Loucy (cell line): ENCODE measurements around the gene IAH1.

Source experiments
- H2AFZ ChIP-seq: fragments of 200-600 bp; sonication (generic); 2 replicates; pipeline ENCODE4 v1.6.0; 2016; ENCODE audit warnings: antibody characterized with exemption, mild to moderate bottlenecking, low read length, moderate library complexity
- H3F3A ChIP-seq: fragments of 200-600 bp; 2 replicates; pipeline ENCODE4 v1.6.0; 2016; ENCODE audit warnings: antibody characterized with exemption, low read depth, mild to moderate bottlenecking
- H3K27me3 ChIP-seq: fragments of 200-600 bp; sonication (generic); 2 replicates; pipeline ENCODE4 v1.6.1; 2014; ENCODE audit warnings: low read length, mild to moderate bottlenecking; ENCODE audit not compliant: insufficient read depth, poor library complexity, severe bottlenecking
- H3K36me3 ChIP-seq: fragments of 200-600 bp; sonication (generic); 2 replicates; pipeline ENCODE4 v1.6.1; 2016; ENCODE audit warnings: low read length; ENCODE audit not compliant: insufficient read depth
- H3K4me1 ChIP-seq: fragments of 200-600 bp; sonication (generic); 2 replicates; pipeline ENCODE4 v1.5.1; 2014; ENCODE audit warnings: low read length, mild to moderate bottlenecking; ENCODE audit not compliant: insufficient read depth, poor library complexity, severe bottlenecking
- H3K4me2 ChIP-seq: fragments of 200-600 bp; sonication (generic); 2 replicates; pipeline ENCODE4 v1.6.0; 2014; ENCODE audit warnings: antibody characterized with exemption, low read length, low read depth, mild to moderate bottlenecking; ENCODE audit not compliant: poor library complexity, severe bottlenecking
- H3K4me3 ChIP-seq: fragments of 200-600 bp; sonication (generic); 2 replicates; pipeline ENCODE4 v1.5.1; 2014; ENCODE audit warnings: low read length, mild to moderate bottlenecking, mixed read lengths; ENCODE audit not compliant: poor library complexity, severe bottlenecking
- H3K79me2 ChIP-seq: fragments of 200-600 bp; sonication (generic); 2 replicates; pipeline ENCODE4 v1.6.1; 2014; ENCODE audit warnings: low read length; ENCODE audit not compliant: insufficient read depth
- H3K9ac ChIP-seq: fragments of 200-600 bp; sonication (generic); 2 replicates; pipeline ENCODE4 v1.6.0; 2014; ENCODE audit warnings: mild to moderate bottlenecking, low read depth, low read length, moderate library complexity; ENCODE audit not compliant: poor library complexity, severe bottlenecking
- H3K9me2 ChIP-seq: fragments of 200-600 bp; sonication (generic); replicated peaks from 2 replicates; pipeline ENCODE4 v1.6.1; 2016; ENCODE audit warnings: low read depth, low read length, mixed read lengths
- H3K9me3 ChIP-seq: fragments of 200-600 bp; sonication (generic); 2 replicates; pipeline ENCODE4 v1.6.1; 2014; ENCODE audit warnings: mild to moderate bottlenecking, antibody characterized with exemption, low read length, low read depth; ENCODE audit not compliant: insufficient read depth
- H4K20me1 ChIP-seq: fragments of 200-600 bp; sonication (generic); 2 replicates; pipeline ENCODE4 v1.6.0; 2014; ENCODE audit warnings: antibody characterized with exemption, low read length, mild to moderate bottlenecking; ENCODE audit not compliant: insufficient read depth, poor library complexity, severe bottlenecking
- CTCF ChIP-seq: fragments of 200-600 bp; sonication (generic); conservative IDR thresholded peaks from 2 replicates; pipeline ENCODE4 v1.5.1; 2014; ENCODE audit warnings: mild to moderate bottlenecking, antibody characterized with exemption, low read length
- EZH2phosphoT487 ChIP-seq: fragments of 200-600 bp; IDR thresholded peaks from 2 replicates; pipeline ENCODE4 v1.6.1; 2018; ENCODE audit warnings: antibody characterized with exemption, mild to moderate bottlenecking, moderate library complexity, borderline replicate concordance

The IAH1 gene

GRCh38 chr2:9519250-9519649 lies 44.9 kb downstream of the IAH1 start:
- Histone ChIP-seq H3K9ac (no peak overlapping the region), H3K4me1 (no peaks in the 10 kb centered on the region), H4K20me1 (no peaks in the 10 kb centered on the region), H3F3A (no peaks in the 10 kb centered on the region), H3K4me3 (no peak overlapping the region), H3K9me2 (no peaks in the 10 kb centered on the region), H3K27me3 (no peaks in the 10 kb centered on the region), H3K9me3 (no peaks in the 10 kb centered on the region), H3K36me3 (peaks cover 66% of the 10 kb centered on the region; the same call in 1 of the 2 replicates), H3K4me2 (no peak overlapping the region), H3K79me2 (no peaks in the 10 kb centered on the region), H2AFZ (no peak overlapping the region)
- TF ChIP-seq CTCF (no peak), EZH2phosphoT487 (no peak)

GRCh38 chr2:9524291-9524690 lies 49.9 kb downstream of the IAH1 start:
- no peaks in the 10 kb centered on the region for H3K9me3 ChIP-seq
- no peak overlapping the region for H3K9ac ChIP-seq
- H3K9me2 ChIP-seq: no peaks in the 10 kb centered on the region
- peaks cover 86% of the 10 kb centered on the region; the same call in 1 of the 2 replicates for H3K36me3 ChIP-seq
- no peaks in the 10 kb centered on the region for H4K20me1 ChIP-seq
- no peak overlapping the region for H3K4me3 ChIP-seq
- H3F3A ChIP-seq: no peaks in the 10 kb centered on the region
- no peak overlapping the region for H2AFZ ChIP-seq
- no peaks in the 10 kb centered on the region for H3K4me1 ChIP-seq
- H3K79me2 ChIP-seq: no peaks in the 10 kb centered on the region
- no peaks in the 10 kb centered on the region for H3K27me3 ChIP-seq
- no peak overlapping the region for H3K4me2 ChIP-seq
- TF ChIP-seq EZH2phosphoT487: no peak
- TF ChIP-seq CTCF: no peak

- H3K27me3 ChIP-seq: no peaks in the 10 kb centered on the region
- H3K9me2 ChIP-seq: no peaks in the 10 kb centered on the region
- no peaks in the 10 kb centered on the region for H3F3A ChIP-seq
- H2AFZ ChIP-seq: no peak overlapping the region
- TF ChIP-seq EZH2phosphoT487: no peak
- TF ChIP-seq CTCF: no peak
- H3K4me3 ChIP-seq: no peak overlapping the region
- no peaks in the 10 kb centered on the region for H4K20me1 ChIP-seq
- H3K4me2 ChIP-seq: no peak overlapping the region
- H3K79me2 ChIP-seq: no peaks in the 10 kb centered on the region
- no peaks in the 10 kb centered on the region for H3K4me1 ChIP-seq
- no peaks in the 10 kb centered on the region for H3K9me3 ChIP-seq
- no peak overlapping the region for H3K9ac ChIP-seq
- H3K36me3 ChIP-seq: peaks cover 86% of the 10 kb centered on the region; the same call in 1 of the 2 replicates
These were observed 50.9 kb downstream of the IAH1 start for GRCh38 chr2:9525266-9525665.
